HEK293 (cell line): ENCODE data around the gene SUPT3H.
"Not testable (repeated sequence)": the region's sequence is repeated elsewhere in the genome, so short reads cannot be mapped to it uniquely, and the experiment has no call there.

Experiments used
- CTCF ChIA-PET: fragments of 350-600 bp; formaldehyde crosslinking; extraction: SDS; loops from one replicate; lab custom pipeline; 2021; ENCODE audit warnings: antibody characterized with exemption; lab: Yijun Ruan, JAX
- POLR2A ChIA-PET: fragments of 300-600 bp; formaldehyde crosslinking; extraction: SDS; loops from one replicate; lab custom pipeline; 2020; ENCODE audit warnings: antibody characterized with exemption, inconsistent platforms; lab: Yijun Ruan, JAX
- H3K27ac ChIP-seq: fragments of 200-500 bp; sonication (Bioruptor generic); 2 replicates; pipeline ENCODE4 v1.5.1; 2014; ENCODE audit warnings: low read depth, low read length, control low read depth, inconsistent platforms; ENCODE audit errors: extremely low read depth
- H3K36me3 ChIP-seq, 2 experiments: fragments of 200-500 bp in 1 of 2; sonication (Bioruptor generic) in 1 of 2; 1 replicate in 1 of 2; 2 replicates in 1 of 2; pipeline ENCODE4 v1.5.1; 2014 to 2017; ENCODE audit warnings: inconsistent platforms in 2 of 2, low read length in 2 of 2; ENCODE audit not compliant: control insufficient read depth in 2 of 2, insufficient read depth in 1 of 2
- H3K4me1 ChIP-seq: fragments of 200-500 bp; sonication (Bioruptor generic); 2 replicates; pipeline ENCODE4 v1.5.1; 2014; ENCODE audit warnings: mild to moderate bottlenecking, low read length, inconsistent platforms; ENCODE audit not compliant: control insufficient read depth, insufficient read depth
- H3K4me3 ChIP-seq: 2 replicates; pipeline ENCODE4 v1.5.1; 2011; ENCODE audit warnings: low read depth, mild to moderate bottlenecking, control low read depth, low read length, moderate library complexity
- H3K9me3 ChIP-seq: fragments of 200-500 bp; sonication (Bioruptor generic); 2 replicates; pipeline ENCODE4 v1.5.1; 2014; ENCODE audit warnings: low read depth, low read length, inconsistent platforms; ENCODE audit not compliant: control insufficient read depth, insufficient read depth
- GFI1B ChIP-seq: fragments of 450-650 bp; formaldehyde crosslinking; IDR thresholded peaks from 2 replicates; pipeline ENCODE4 v1.5.1; 2016; ENCODE audit warnings: missing biosample characterization, missing genetic modification characterization
- SP2 ChIP-seq: fragments of 450-650 bp; formaldehyde crosslinking; IDR thresholded peaks from 2 replicates; pipeline ENCODE4 v1.5.1; 2016; ENCODE audit warnings: missing biosample characterization, missing genetic modification characterization
- YY1 ChIP-seq: fragments of 450-650 bp; formaldehyde crosslinking; IDR thresholded peaks from 2 replicates; pipeline ENCODE4 v1.5.1; 2018; ENCODE audit warnings: missing biosample characterization, missing genetic modification characterization
- ZBTB20 ChIP-seq: fragments of 450-650 bp; formaldehyde crosslinking; IDR thresholded peaks from 2 replicates; pipeline ENCODE4 v1.5.1; 2016; ENCODE audit warnings: missing biosample characterization, missing genetic modification characterization
- ZNF146 ChIP-seq: fragments of 450-650 bp; formaldehyde crosslinking; IDR thresholded peaks from 2 replicates; pipeline ENCODE4 v1.5.1; 2016; ENCODE audit warnings: missing biosample characterization, missing genetic modification characterization
- ZNF221 ChIP-seq: fragments of 450-650 bp; formaldehyde crosslinking; IDR thresholded peaks from 2 replicates; pipeline ENCODE4 v1.5.1; 2017; ENCODE audit warnings: missing biosample characterization, missing genetic modification characterization, borderline replicate concordance
- ZNF223 ChIP-seq: fragments of 450-650 bp; formaldehyde crosslinking; IDR thresholded peaks from 2 replicates; pipeline ENCODE4 v1.5.1; 2016; ENCODE audit warnings: missing biosample characterization, missing genetic modification characterization
- ZNF26 ChIP-seq: fragments of 450-650 bp; formaldehyde crosslinking; IDR thresholded peaks from 2 replicates; pipeline ENCODE4 v1.5.1; 2016; ENCODE audit warnings: missing biosample characterization, missing genetic modification characterization
- ZNF362 ChIP-seq: fragments of 450-650 bp; formaldehyde crosslinking; IDR thresholded peaks from 2 replicates; pipeline ENCODE4 v1.5.1; 2016; ENCODE audit warnings: missing biosample characterization, missing genetic modification characterization
- ZNF433 ChIP-seq: fragments of 450-650 bp; formaldehyde crosslinking; IDR thresholded peaks from 2 replicates; pipeline ENCODE4 v1.5.1; 2016; ENCODE audit warnings: missing biosample characterization, missing genetic modification characterization, low read depth
- ZNF514 ChIP-seq: fragments of 450-650 bp; formaldehyde crosslinking; IDR thresholded peaks from 2 replicates; pipeline ENCODE4 v1.5.1; 2016; ENCODE audit warnings: missing biosample characterization, missing genetic modification characterization
- ZNF518A ChIP-seq: fragments of 450-650 bp; formaldehyde crosslinking; conservative IDR thresholded peaks from 2 replicates; pipeline ENCODE4 v1.5.1; 2016; ENCODE audit warnings: low read depth, missing biosample characterization, missing genetic modification characterization
- ZNF521 ChIP-seq: fragments of 450-650 bp; formaldehyde crosslinking; IDR thresholded peaks from 2 replicates; pipeline ENCODE4 v1.5.1; 2017; ENCODE audit warnings: missing biosample characterization, mild to moderate bottlenecking, missing genetic modification characterization
- ZNF580 ChIP-seq: fragments of 450-650 bp; formaldehyde crosslinking; IDR thresholded peaks from 2 replicates; pipeline ENCODE4 v1.5.1; 2016; ENCODE audit warnings: missing biosample characterization, missing genetic modification characterization
- ZNF623 ChIP-seq: fragments of 450-650 bp; formaldehyde crosslinking; IDR thresholded peaks from 2 replicates; pipeline ENCODE4 v1.5.1; 2016; ENCODE audit warnings: missing biosample characterization, missing genetic modification characterization
- ZNF639 ChIP-seq: fragments of 450-650 bp; formaldehyde crosslinking; IDR thresholded peaks from 2 replicates; pipeline ENCODE4 v1.5.1; 2016; ENCODE audit warnings: missing biosample characterization, missing genetic modification characterization
- ZNF670 ChIP-seq: fragments of 450-650 bp; formaldehyde crosslinking; IDR thresholded peaks from 2 replicates; pipeline ENCODE4 v1.5.1; 2016; ENCODE audit warnings: missing biosample characterization, missing genetic modification characterization, low read depth
- ZNF837 ChIP-seq: fragments of 450-650 bp; formaldehyde crosslinking; IDR thresholded peaks from 2 replicates; pipeline ENCODE4 v1.5.1; 2016; ENCODE audit warnings: missing biosample characterization, missing genetic modification characterization
- ZSCAN5A ChIP-seq: fragments of 450-650 bp; formaldehyde crosslinking; IDR thresholded peaks from 2 replicates; pipeline ENCODE4 v1.5.1; 2016; ENCODE audit warnings: missing biosample characterization, missing genetic modification characterization

SUPT3H gene

GRCh38 chr6:44906761-44907160 lies 471.0 kb downstream of the SUPT3H start (continued):
- TF ChIP-seq ZNF223 (no peak), ZNF433 (tag by site-specific recombination) (no peak), ZNF514 (tag by site-specific recombination) (no peak)
- TF ChIP-seq, all 188 proteins: peak for 0

GRCh38 chr6:44900358-44900757 lies 477.4 kb downstream of the SUPT3H start:
- H3K9me3 ChIP-seq, H3K36me3 ChIP-seq, H3K4me1 ChIP-seq, POLR2A ChIA-PET, H3K4me3 ChIP-seq, H3K27ac ChIP-seq: not testable (repeated sequence)
- CTCF ChIA-PET, result interaction anchor here (0.6 kb wide), 1 partner anchor 475 kb away, joined by 4 read pairs; no protein-coding TSS in a partner anchor

GRCh38 chr6:44898296-44898930 lies 479.3 kb downstream of the SUPT3H start:
- H3K4me1 ChIP-seq, result no peaks in the 10 kb centered on the region
- POLR2A ChIA-PET, result no interaction called here
- no peak overlapping the region for H3K27ac ChIP-seq
- H3K9me3 ChIP-seq, result no peaks in the 10 kb centered on the region
- CTCF ChIA-PET, result no interaction called here
- no peaks in the 10 kb centered on the region for H3K36me3 ChIP-seq
- no peak overlapping the region for H3K4me3 ChIP-seq
- no peak for TF ChIP-seq ZNF580 (tag by site-specific recombination)

GRCh38 chr6:44897316-44897715 lies 480.4 kb downstream of the SUPT3H start:
- no peaks in the 10 kb centered on the region for H3K4me1 ChIP-seq
- ChIA-PET CTCF (no interaction called here), POLR2A (no interaction called here)
- H3K4me3 ChIP-seq, result no peak overlapping the region
- H3K9me3 ChIP-seq, result no peaks in the 10 kb centered on the region
- H3K36me3 ChIP-seq, result no peaks in the 10 kb centered on the region
- no peak overlapping the region for H3K27ac ChIP-seq
- TF ChIP-seq ZNF362 (tag by site-specific recombination), result no peak
- no peak for TF ChIP-seq ZNF146
- TF ChIP-seq ZNF623 (tag by site-specific recombination), result no peak
- no peak for TF ChIP-seq ZNF639 (tag by site-specific recombination)
- TF ChIP-seq YY1, result no peak
- TF ChIP-seq SP2 (tag by site-specific recombination), result no peak
- TF ChIP-seq GFI1B (tag by site-specific recombination), result no peak
- no peak for TF ChIP-seq ZNF518A (tag by site-specific recombination)
- no peak for TF ChIP-seq ZSCAN5A (tag by site-specific recombination)
- TF ChIP-seq ZNF837, result no peak
- TF ChIP-seq ZBTB20 (tag by site-specific recombination), result no peak
- no peak for TF ChIP-seq ZNF221 (tag by site-specific recombination)
- TF ChIP-seq ZNF670 (tag by site-specific recombination), result no peak
- TF ChIP-seq ZNF514 (tag by site-specific recombination), result no peak
- no peak for TF ChIP-seq ZNF26
- no peak for TF ChIP-seq ZNF521
